ENCODE results near the gene MYL12A. TPM values are rescaled to one million over a fixed set of nuclear protein-coding genes. Genes with fewer than 3 reads are reported as not detected.

Gene MYL12A
- total RNA-seq, 1 donor from 2014 or later = 481 TPM

DNA sequence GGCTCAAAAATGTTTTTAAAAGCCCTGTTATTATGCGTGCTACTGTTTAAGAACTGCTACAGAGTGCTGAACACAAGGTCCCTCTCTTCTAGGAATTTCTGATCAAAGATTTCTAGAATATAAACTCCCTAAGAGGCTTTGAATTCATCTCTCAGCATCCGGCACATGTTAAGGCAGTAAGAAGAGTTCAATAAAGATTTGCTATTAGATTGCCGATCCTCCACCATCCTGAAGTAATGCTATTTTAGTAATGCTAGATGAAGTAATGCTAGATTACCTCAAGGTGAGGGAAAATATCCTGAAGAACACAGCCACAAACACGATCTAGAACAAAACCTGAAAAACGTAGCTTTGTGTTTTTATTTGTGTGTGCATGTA is 13.4 kb downstream of the MYL12A start:
- TF ChIP-seq, protein P1, sequence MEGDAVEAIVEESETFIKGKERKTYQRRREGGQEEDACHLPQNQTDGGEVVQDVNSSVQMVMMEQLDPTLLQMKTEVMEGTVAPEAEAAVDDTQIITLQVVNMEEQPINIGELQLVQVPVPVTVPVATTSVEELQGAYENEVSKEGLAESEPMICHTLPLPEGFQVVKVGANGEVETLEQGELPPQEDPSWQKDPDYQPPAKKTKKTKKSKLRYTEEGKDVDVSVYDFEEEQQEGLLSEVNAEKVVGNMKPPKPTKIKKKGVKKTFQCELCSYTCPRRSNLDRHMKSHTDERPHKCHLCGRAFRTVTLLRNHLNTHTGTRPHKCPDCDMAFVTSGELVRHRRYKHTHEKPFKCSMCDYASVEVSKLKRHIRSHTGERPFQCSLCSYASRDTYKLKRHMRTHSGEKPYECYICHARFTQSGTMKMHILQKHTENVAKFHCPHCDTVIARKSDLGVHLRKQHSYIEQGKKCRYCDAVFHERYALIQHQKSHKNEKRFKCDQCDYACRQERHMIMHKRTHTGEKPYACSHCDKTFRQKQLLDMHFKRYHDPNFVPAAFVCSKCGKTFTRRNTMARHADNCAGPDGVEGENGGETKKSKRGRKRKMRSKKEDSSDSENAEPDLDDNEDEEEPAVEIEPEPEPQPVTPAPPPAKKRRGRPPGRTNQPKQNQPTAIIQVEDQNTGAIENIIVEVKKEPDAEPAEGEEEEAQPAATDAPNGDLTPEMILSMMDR (IDR thresholded peaks at IDR 0.05) = no peak
- intact Hi-C loops (cut with DNase I) = no loop called here
- H3K9me3 ChIP-seq = no peaks in the 10 kb centered on the region
- H3K4me1 ChIP-seq = peaks cover 64% of the 10 kb centered on the region
- peak overlapping the region; percentile 95 for H3K27ac ChIP-seq
- DNase-seq = no peak
- H3K36me3 ChIP-seq = peaks cover 35% of the 10 kb centered on the region
- no peak for ATAC-seq
- peak overlapping the region; percentile 81 for H3K4me3 ChIP-seq
- H3K27me3 ChIP-seq (ENCODE audit: low read depth) = no peaks in the 10 kb centered on the region

DNA sequence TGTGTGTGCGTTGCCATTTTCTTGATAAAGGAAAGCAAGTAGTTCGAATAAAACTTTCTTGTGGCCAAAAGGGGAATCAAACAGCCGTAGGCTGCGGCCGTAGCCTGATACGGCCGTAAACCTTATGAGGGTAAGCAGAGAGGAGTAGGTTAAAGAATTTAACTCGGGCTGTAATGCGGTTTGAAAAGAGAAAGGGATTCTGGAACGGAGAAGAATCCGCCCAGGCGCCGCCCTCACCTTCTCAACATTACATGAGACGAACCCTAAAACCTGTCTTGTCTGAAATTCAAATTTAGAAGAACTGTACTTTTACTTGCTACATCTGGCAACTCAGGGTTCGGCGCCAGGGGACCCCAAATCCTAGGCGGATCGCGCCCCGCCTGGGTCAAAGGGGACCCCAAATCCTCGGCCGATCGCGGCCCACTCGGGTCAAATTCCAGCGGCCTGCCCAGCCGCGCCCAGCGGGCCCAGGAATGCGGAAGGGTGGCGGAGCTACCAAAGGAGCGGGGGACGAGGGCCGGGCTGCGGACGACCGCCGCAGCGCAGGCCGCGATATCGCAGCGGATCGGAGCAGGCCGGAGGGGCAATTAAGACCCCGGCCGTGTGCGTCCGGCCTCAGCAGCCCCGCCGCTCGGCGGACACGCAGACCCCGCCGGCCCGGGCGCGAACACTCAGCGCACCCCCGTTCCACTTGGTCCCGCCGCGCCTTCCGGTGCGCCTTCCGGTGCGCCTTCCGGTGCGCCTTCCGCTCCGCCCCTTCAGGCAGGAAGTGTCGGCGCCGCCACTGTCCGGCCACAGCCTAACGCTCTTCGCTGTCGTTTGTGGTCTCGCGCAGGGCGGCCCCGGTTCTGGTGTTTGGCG is 14.0 kb downstream of the MYL12A start, which contains the start of gene MYL12B:
Gene MYL12B (plus strand): TSS at position 761 of the 861 bp plus-strand sequence. CDS start 10,766 bp downstream, outside the sequence.
- DNase-seq (peak; percentile 92), ATAC-seq (peak; percentile 95 to 96)
- Histone ChIP-seq H3K4me1 (peaks cover 64% of the 10 kb centered on the region), H3K36me3 (peaks cover 28% of the 10 kb centered on the region), H3K27me3 (ENCODE audit: low read depth) (no peaks in the 10 kb centered on the region), H3K9me3 (no peaks in the 10 kb centered on the region), H3K27ac (peak within 1 kb of the TSS; percentile 95), H3K4me3 (peak within 1 kb of the TSS; percentile 81)
- TF ChIP-seq, protein P1 (IDR thresholded peaks at IDR 0.05) = no peak
- intact Hi-C loops (cut with DNase I) = no loop called here

DNA sequence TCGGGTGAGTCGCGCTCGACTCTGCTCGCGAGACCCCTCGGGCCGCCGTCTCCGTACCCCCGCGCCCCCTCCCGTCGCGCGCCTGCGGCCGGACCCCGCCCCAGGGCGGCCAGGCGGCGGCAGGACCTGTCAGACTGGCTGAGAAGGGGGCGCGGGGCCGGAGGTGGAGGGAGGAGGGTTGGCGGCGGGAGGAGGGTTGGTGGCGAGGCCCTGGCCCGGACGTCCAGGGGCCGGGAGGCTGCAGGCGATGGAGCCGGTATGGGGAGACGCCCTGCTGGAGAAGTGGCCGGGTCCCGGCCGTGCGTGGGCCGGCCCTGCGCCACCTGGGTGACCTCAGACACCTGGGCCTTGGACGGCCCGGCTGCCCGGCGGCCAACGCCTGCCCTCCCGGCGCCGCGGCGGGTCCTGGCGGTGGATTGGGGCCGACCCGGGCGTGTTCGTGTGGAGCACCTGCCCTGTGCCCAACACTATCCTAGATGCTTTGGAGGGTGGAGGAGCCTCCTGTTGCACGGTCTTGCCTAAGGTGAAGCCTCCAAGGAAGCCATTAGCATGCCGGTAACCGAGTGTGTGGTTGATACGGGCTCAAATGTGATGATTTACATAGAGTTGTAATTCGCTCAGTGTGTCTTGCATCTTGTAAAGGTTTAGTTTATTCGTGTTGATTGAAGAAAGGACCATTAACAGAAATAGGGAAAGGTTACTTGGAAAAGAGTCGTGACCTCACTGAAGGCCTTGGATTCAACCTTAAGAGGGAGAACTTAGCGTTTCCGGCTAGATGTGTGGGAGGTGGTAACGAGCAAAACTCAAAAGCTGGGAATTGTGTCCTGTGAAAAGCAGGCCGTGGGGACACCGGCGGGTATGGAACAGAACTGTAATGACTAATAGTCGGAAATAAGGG is 14.9 kb downstream of the MYL12A start:
- ATAC-seq = peak; percentile 71 to 74
- H3K27me3 ChIP-seq (ENCODE audit: low read depth) = no peaks in the 10 kb centered on the region
- TF ChIP-seq, protein P1 (IDR thresholded peaks at IDR 0.05) = no peak
- peak overlapping the region; percentile 95 for H3K27ac ChIP-seq
- no peak for DNase-seq
- peaks cover 64% of the 10 kb centered on the region for H3K4me1 ChIP-seq
- H3K36me3 ChIP-seq = peaks cover 20% of the 10 kb centered on the region
- peak overlapping the region; percentile 81 for H3K4me3 ChIP-seq
- intact Hi-C loops (cut with DNase I) = no loop called here
- H3K9me3 ChIP-seq = no peaks in the 10 kb centered on the region

DNA sequence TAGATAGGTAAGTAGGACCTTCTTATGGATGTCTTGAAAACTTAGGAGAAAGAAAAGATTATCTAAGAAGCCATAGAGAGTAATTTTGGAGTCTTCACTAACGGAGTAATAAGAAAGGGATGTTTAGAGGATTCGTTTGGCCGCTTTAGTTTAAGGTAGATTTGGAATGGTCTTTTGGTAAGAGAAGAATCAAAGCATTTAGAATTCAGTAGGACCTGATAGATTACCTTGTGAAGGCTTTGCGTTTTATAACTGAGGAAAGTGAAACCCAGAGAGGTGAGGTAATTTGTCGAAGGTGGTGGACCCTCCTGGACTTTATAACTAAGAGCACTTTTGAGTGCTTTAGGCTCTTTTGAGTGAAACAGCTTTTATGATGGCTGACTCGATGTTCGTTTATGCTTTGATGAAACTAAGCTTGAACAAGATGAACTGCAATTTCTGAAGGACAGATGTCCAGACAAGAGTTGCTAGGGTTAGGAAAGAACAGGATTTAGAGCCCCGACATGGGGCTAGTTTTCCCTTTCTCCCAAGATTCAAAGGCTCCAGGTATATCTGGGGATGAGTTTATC is 15.6 kb downstream of the MYL12A start:
- DNase-seq = no peak
- no peak for ATAC-seq
- peaks cover 12% of the 10 kb centered on the region for H3K36me3 ChIP-seq
- TF ChIP-seq, protein P1 (IDR thresholded peaks at IDR 0.05) = no peak
- intact Hi-C loops (cut with DNase I) = no loop called here
- peak overlapping the region; percentile 95 for H3K27ac ChIP-seq
- no peaks in the 10 kb centered on the region for H3K27me3 ChIP-seq (ENCODE audit: low read depth)
- H3K4me3 ChIP-seq = peak overlapping the region; percentile 81
- H3K9me3 ChIP-seq = no peaks in the 10 kb centered on the region
- H3K4me1 ChIP-seq = peaks cover 67% of the 10 kb centered on the region

DNA sequence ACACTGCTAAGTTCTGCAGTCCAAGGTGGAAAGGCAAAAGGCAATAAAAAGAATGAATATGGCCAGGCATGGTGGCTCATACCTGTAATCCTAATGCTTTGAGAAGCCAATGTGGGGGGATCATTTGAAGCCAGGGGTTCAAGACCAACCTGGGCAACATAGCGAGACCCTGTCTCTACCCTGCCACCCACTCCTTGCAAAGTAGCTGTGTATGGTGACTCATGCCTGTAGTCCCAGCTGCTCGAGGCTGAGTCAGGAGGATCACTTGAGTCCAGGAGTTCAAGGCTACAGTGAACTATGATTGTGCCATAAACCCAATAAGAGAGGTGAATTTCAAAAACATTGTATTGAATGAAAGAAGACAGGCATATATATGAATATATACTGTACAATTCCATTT is 16.8 kb downstream of the MYL12A start:
- peaks cover under 1% of the 10 kb centered on the region for H3K36me3 ChIP-seq
- intact Hi-C loops (cut with DNase I) = no loop called here
- peaks cover 79% of the 10 kb centered on the region for H3K4me1 ChIP-seq
- ATAC-seq (no peak), DNase-seq (no peak)
- H3K4me3 ChIP-seq = peak overlapping the region; percentile 81
- H3K27ac ChIP-seq = no peak overlapping the region
- no peaks in the 10 kb centered on the region for H3K27me3 ChIP-seq (ENCODE audit: low read depth)
- H3K9me3 ChIP-seq = no peaks in the 10 kb centered on the region
- TF ChIP-seq, protein P1 (IDR thresholded peaks at IDR 0.05) = no peak

Data from lower lobe of right lung (tissue), 2 donors.